ENCODE data around the gene PCBP2. TPM values are rescaled to one million over a fixed set of nuclear protein-coding genes. Genes with fewer than 3 reads are reported as not detected.

Gene PCBP2
- total and polyA plus RNA-seq, 10 of the 15 experiments (the other 5 are each of a cell fraction or from before 2014, with no cell fraction given): 109 to 803 (median 327) TPM

DNA sequence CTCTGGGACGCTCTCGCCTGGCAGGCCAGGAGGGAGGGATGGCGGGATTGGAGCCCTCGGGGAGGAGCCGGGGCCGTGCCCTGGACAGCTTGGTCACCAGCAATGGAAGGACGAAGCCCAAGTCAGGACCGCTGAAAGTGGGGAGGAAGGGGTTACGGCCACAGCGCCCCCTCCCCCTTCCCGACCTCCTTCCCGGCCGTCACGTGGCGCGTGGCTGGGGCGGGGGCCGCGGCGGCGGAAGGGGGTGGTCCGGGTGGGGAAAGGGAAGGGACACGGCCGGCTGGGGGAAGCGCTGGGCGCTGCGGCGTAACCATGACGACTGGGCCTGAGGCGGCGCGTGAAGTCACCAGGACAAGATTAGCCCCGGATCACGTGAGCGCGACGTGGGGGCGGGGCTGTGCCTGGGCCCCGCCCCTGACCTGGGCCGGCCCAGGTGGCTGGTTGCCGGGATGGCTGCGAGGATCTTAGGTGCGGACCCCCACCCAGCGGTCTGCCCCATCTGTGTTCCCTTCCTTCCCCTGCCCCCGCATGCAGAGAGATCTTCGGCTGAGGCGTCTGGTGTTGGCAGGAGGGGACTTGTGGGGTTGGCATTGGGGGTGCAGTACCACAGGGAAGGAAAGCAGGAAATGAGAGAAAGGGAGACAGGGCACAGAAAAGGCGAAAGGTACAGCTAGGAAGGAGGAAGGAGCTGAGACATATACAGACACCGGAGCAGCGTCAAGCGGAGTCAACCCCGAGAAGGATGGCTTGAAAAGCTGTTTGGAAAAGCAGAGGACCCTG is 41.1 kb downstream of the PCBP2 start (continued):
- TF ChIP-seq ZBTB40 (IDR thresholded peaks at IDR 0.05; ENCODE audit: borderline replicate concordance) (no peak), RCOR1 (conservative IDR thresholded peaks at IDR 0.05; ENCODE audit: low read depth, low read length) (no peak), LARP7 (IDR thresholded peaks at IDR 0.05) (no peak), ETV6 (conservative IDR thresholded peaks at IDR 0.05 in 1 of 2, IDR thresholded peaks at IDR 0.05 in 1 of 2; ENCODE audit: borderline replicate concordance in 1 of 2, low read depth in 1 of 2) (no peak), CREM (IDR thresholded peaks at IDR 0.05; ENCODE audit: low read depth) (0 out of 2 replicates have a peak, but pooled peaks have one; percentile 22), NFYA (IDR thresholded peaks at IDR 0.05; ENCODE audit: borderline replicate concordance, low read depth, low read length) (no peak), JUND (IDR thresholded peaks at IDR 0.05; ENCODE audit: low read depth, low read length) (peak; percentile 71; the same call in 1 of the 2 replicates), SUPT20H (IDR thresholded peaks at IDR 0.05; ENCODE audit: borderline replicate concordance, control insufficient read depth, low read depth, low read length) (no peak), MAX (IDR thresholded peaks at IDR 0.05; ENCODE audit: low read depth, low read length) (peak; percentile 92), BHLHE40 (IDR thresholded peaks at IDR 0.05; ENCODE audit: borderline replicate concordance in 1 of 2, low read depth in 2 of 2, low read length in 1 of 2) (peak; percentile 92 to 96), GATAD2B (conservative IDR thresholded peaks at IDR 0.05; ENCODE audit: low read depth) (no peak), EP300 (IDR thresholded peaks at IDR 0.05; ENCODE audit: borderline replicate concordance in 1 of 2, control insufficient read depth in 1 of 2, low read depth in 2 of 2, low read length in 2 of 2) (no peak), NR2F1 (conservative IDR thresholded peaks at IDR 0.05) (no peak), SMAD5 (IDR thresholded peaks at IDR 0.05; ENCODE audit: low read depth) (0 out of 2 replicates have a peak, but pooled peaks have one; percentile 37), USF2 (IDR thresholded peaks at IDR 0.05; ENCODE audit: borderline replicate concordance, low read depth, low read length) (peak; percentile 87), KDM1A (IDR thresholded peaks at IDR 0.05; ENCODE audit: borderline replicate concordance) (no peak), MEF2B (IDR thresholded peaks at IDR 0.05; ENCODE audit: partially characterized antibody, poor library complexity, severe bottlenecking) (peak; percentile 60)

Measured in GM12878 (cell line).